K562 (cell line): Measurements from ENCODE around the gene FCAMR. TPM values are rescaled to one million over a fixed set of nuclear protein-coding genes. Genes with fewer than 3 reads are reported as not detected.

ENCODE experiments used
- polyA plus RNA-seq, 8 experiments: library from polyadenylated mRNA; depleted of rRNA in 4 of 8; stranded (reverse) in 5 of 8; unstranded in 3 of 8; fragments of >200 nt; fragmentation: Nextera tagmentation in 2 of 8; fragmentation: Illumina TruSeq in 1 of 8; extraction: Ambion mirVana in 2 of 8; extraction: Trizol in 1 of 8; gene quantifications; 2 replicates each; pipeline versions ENCODE4 v1.2.1 to v1.2.3, GENCODE V29; 2011 to 2014; ENCODE audit warnings: inconsistent platforms in 1 of 8, missing spikeins in 1 of 8
- total RNA-seq, 7 experiments: library from RNA; depleted of rRNA in 6 of 7; stranded (reverse); fragments of >200 nt in 6 of 7; fragmentation: Illumina TruSeq in 2 of 7; extraction: Trizol in 2 of 7; gene quantifications; 2 replicates each; pipeline versions ENCODE4 v1.2.1 to v1.2.3, GENCODE V29; 2011 to 2021; ENCODE audit warnings: low replicate concordance in 1 of 7
- TF ChIP-seq, protein P1 (sequence below), 2 experiments: fragments of 450-650 bp in 1 of 2; sonication (generic) in 1 of 2; formaldehyde crosslinking in 1 of 2; IDR thresholded peaks; 2 replicates each; pipeline versions ENCODE4 v1.7.1 to v1.9.0; 2016 to 2022; ENCODE audit warnings: inconsistent platforms in 1 of 2, mild to moderate bottlenecking in 1 of 2, missing genetic modification reagents in 1 of 2
- TF ChIP-seq, protein P2 (sequence below): sonication (generic); formaldehyde crosslinking; IDR thresholded peaks from 2 replicates; pipeline ENCODE4 v1.8.0; 2023; ENCODE audit warnings: missing genetic modification reagents, mild to moderate bottlenecking, borderline replicate concordance

Gene FCAMR
- total and polyA plus RNA-seq, 9 of the 15 experiments (the other 6 are each of a cell fraction or from before 2014, with no cell fraction given): not detected

DNA sequence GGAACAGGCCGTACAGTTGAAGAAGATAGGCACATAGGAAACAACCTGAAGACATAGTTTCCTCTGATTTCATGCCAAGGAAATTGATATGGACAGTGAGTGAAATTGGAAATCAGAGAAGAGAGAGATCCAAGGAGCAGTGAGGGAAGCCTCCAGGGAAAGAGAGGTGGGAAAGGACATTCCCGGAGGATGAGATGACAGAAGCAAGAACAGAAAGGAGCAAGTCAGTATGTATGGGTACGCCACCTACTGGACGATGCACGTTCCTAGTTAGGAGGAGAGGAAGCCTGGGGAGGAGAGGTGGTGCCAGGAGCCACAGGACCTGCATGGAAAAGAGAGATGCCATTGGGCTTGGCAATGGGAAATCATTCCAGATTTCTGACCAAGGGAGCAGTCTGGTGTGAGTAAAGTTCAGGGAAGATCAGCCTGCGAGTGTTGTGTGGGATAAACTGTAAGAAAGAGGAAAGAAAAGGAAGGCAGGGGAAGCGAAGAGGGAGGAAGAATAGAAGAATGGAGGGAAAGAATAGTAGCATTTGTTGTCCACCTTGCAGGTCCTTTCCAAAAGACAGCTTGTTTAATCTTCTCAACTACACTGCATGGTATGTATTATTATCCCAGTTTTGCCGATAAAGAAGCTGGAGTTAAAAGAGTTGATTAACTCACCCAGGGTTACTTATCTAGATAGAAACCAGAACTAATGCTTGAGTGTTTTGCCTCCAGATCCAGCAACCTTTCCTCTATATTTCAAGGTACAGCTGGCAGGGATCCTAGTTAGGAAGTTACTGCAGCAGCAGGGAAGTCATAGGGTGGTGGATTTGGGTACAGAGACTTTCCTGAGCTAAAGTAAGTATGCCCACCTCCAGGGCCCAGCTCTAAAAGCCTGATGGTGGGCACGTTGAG, 34.9 kb upstream of the FCAMR start (continued):
- TF ChIP-seq, protein P1, sequence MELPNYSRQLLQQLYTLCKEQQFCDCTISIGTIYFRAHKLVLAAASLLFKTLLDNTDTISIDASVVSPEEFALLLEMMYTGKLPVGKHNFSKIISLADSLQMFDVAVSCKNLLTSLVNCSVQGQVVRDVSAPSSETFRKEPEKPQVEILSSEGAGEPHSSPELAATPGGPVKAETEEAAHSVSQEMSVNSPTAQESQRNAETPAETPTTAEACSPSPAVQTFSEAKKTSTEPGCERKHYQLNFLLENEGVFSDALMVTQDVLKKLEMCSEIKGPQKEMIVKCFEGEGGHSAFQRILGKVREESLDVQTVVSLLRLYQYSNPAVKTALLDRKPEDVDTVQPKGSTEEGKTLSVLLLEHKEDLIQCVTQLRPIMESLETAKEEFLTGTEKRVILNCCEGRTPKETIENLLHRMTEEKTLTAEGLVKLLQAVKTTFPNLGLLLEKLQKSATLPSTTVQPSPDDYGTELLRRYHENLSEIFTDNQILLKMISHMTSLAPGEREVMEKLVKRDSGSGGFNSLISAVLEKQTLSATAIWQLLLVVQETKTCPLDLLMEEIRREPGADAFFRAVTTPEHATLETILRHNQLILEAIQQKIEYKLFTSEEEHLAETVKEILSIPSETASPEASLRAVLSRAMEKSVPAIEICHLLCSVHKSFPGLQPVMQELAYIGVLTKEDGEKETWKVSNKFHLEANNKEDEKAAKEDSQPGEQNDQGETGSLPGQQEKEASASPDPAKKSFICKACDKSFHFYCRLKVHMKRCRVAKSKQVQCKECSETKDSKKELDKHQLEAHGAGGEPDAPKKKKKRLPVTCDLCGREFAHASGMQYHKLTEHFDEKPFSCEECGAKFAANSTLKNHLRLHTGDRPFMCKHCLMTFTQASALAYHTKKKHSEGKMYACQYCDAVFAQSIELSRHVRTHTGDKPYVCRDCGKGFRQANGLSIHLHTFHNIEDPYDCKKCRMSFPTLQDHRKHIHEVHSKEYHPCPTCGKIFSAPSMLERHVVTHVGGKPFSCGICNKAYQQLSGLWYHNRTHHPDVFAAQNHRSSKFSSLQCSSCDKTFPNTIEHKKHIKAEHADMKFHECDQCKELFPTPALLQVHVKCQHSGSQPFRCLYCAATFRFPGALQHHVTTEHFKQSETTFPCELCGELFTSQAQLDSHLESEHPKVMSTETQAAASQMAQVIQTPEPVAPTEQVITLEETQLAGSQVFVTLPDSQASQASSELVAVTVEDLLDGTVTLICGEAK (IDR thresholded peaks at IDR 0.05): no peak
- TF ChIP-seq, protein P1 (CRISPR knock-in tag; IDR thresholded peaks at IDR 0.05): no peak
- TF ChIP-seq, protein P2, sequence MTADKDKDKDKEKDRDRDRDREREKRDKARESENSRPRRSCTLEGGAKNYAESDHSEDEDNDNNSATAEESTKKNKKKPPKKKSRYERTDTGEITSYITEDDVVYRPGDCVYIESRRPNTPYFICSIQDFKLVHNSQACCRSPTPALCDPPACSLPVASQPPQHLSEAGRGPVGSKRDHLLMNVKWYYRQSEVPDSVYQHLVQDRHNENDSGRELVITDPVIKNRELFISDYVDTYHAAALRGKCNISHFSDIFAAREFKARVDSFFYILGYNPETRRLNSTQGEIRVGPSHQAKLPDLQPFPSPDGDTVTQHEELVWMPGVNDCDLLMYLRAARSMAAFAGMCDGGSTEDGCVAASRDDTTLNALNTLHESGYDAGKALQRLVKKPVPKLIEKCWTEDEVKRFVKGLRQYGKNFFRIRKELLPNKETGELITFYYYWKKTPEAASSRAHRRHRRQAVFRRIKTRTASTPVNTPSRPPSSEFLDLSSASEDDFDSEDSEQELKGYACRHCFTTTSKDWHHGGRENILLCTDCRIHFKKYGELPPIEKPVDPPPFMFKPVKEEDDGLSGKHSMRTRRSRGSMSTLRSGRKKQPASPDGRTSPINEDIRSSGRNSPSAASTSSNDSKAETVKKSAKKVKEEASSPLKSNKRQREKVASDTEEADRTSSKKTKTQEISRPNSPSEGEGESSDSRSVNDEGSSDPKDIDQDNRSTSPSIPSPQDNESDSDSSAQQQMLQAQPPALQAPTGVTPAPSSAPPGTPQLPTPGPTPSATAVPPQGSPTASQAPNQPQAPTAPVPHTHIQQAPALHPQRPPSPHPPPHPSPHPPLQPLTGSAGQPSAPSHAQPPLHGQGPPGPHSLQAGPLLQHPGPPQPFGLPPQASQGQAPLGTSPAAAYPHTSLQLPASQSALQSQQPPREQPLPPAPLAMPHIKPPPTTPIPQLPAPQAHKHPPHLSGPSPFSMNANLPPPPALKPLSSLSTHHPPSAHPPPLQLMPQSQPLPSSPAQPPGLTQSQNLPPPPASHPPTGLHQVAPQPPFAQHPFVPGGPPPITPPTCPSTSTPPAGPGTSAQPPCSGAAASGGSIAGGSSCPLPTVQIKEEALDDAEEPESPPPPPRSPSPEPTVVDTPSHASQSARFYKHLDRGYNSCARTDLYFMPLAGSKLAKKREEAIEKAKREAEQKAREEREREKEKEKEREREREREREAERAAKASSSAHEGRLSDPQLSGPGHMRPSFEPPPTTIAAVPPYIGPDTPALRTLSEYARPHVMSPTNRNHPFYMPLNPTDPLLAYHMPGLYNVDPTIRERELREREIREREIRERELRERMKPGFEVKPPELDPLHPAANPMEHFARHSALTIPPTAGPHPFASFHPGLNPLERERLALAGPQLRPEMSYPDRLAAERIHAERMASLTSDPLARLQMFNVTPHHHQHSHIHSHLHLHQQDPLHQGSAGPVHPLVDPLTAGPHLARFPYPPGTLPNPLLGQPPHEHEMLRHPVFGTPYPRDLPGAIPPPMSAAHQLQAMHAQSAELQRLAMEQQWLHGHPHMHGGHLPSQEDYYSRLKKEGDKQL: no peak
